ENCODE results near the gene DRGX.

Gene DRGX

DNA sequence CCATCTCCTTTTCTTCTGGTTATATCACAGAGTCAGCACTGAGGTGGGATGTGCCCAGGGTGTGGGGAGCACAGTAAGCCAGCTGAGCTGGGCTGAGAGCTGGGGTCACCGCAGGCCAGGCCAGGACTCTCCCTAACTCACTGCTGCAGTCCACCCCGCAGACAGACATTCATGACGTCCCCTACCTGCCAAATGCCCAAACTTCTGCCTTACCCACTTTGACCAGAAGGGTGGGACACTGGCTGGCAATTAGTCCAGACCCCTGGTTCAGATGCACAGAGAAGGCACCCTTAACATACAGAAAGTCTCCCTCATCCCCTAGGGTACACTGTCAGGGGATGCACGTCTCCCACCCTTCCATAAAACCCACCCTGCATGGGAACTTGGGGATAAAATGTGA lies 2.1 kb downstream of the DRGX start:
- Histone ChIP-seq H3K36me3 (ENCODE audit: insufficient read depth, low read length) (no peaks in the 10 kb centered on the region), H2AFZ (ENCODE audit: low read length, unreplicated experiment) (no peak overlapping the region), H3K4me3 (ENCODE audit: low read depth, low read length) (no peak overlapping the region), H3K79me2 (ENCODE audit: control insufficient read depth, insufficient read depth, low read length, unreplicated experiment) (no peaks in the 10 kb centered on the region), H3K27ac (ENCODE audit: low read depth, low read length) (no peak overlapping the region), H3K27me3 (ENCODE audit: insufficient read depth, low read length) (peaks cover 100% of the 10 kb centered on the region), H3K4me1 (ENCODE audit: control insufficient read depth, insufficient read depth, low read length, unreplicated experiment) (peaks cover 5% of the 10 kb centered on the region)

DNA sequence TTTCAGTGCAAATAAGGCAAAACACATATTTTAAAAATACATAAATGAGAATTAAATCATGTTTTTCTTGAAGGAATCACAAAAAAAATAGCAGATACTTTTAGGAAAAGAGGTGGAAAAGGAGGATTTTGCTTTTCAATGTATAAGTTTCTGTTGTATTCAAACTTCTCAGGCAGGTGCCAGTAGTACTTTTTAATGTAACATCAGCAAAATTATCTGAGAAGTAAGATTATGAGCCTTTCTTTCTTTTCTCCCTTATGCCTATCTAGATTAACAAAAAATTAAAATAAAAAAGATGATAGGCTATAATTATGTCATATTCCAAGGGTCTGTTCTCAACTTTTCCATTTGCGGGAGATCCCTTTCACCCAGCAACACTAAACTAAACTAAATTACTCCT lies 2.6 kb downstream of the DRGX start:
- H3K27me3 ChIP-seq (ENCODE audit: insufficient read depth, low read length), result peaks cover 98% of the 10 kb centered on the region

DNA sequence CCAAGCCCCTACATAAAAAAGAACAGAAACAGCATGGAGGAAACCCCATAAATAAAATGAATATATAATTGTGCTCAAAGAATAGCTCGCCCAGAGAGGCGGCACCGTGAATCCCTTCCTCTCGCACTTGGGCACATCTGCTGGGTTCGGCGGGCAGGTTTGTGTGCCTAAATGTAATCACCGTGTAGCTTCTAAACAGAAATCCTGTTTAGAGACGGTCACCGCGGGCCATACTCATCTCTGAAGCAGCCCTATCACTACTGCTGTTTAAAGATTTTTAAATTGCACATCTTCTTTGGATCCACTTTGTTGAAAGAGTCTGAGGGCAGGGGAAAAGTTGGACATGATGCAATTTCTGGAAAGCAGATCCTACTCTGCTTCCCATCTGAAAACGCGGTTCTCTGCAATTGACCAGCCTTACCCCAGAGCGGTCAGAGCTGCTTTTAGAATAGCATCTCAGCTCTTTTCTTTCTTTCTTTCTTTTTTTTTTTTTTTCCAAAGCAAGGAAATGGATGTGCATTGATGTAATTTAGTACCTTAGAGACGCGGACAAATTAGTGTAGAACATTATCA lies 6.4 kb downstream of the DRGX start:
- Histone ChIP-seq H3K27ac (ENCODE audit: low read depth, low read length) (no peak overlapping the region), H3K4me3 (ENCODE audit: low read depth, low read length) (no peak overlapping the region), H3K27me3 (ENCODE audit: insufficient read depth, low read length) (peaks cover 60% of the 10 kb centered on the region), H3K79me2 (ENCODE audit: control insufficient read depth, insufficient read depth, low read length, unreplicated experiment) (no peaks in the 10 kb centered on the region), H3K36me3 (ENCODE audit: insufficient read depth, low read length) (no peaks in the 10 kb centered on the region), H2AFZ (ENCODE audit: low read length, unreplicated experiment) (no peak overlapping the region), H3K4me1 (ENCODE audit: control insufficient read depth, insufficient read depth, low read length, unreplicated experiment) (peaks cover 12% of the 10 kb centered on the region)

More for the DNA sequence above, 2.6 kb downstream of the DRGX start:
- Histone ChIP-seq H2AFZ (ENCODE audit: low read length, unreplicated experiment) (no peak overlapping the region), H3K79me2 (ENCODE audit: control insufficient read depth, insufficient read depth, low read length, unreplicated experiment) (no peaks in the 10 kb centered on the region), H3K36me3 (ENCODE audit: insufficient read depth, low read length) (no peaks in the 10 kb centered on the region), H3K4me3 (ENCODE audit: low read depth, low read length) (no peak overlapping the region), H3K4me1 (ENCODE audit: control insufficient read depth, insufficient read depth, low read length, unreplicated experiment) (peaks cover 2% of the 10 kb centered on the region), H3K27ac (ENCODE audit: low read depth, low read length) (no peak overlapping the region)

DNA sequence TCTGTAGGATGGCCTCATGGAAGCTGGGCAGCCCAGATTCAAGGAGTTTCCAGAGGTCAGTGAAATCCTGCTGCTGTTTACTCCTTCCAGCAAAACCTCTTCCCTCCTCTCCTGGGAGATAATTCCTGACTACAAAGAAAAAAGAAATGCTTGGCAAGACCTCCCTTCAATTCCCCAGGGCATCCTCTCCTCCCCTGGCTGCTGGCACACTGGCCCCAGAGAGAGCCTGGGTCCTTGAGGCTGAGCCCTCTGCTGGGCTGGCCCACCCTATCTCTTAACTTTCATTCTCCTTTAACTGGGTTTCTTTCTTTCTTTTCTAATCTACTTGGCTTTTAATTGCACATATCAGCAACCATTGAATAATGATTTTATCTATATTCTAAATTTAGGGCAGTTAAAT lies 7.7 kb downstream of the DRGX start:
- Histone ChIP-seq H3K4me1 (ENCODE audit: control insufficient read depth, insufficient read depth, low read length, unreplicated experiment) (peaks cover 12% of the 10 kb centered on the region), H3K79me2 (ENCODE audit: control insufficient read depth, insufficient read depth, low read length, unreplicated experiment) (no peaks in the 10 kb centered on the region), H3K4me3 (ENCODE audit: low read depth, low read length) (no peak overlapping the region), H3K27me3 (ENCODE audit: insufficient read depth, low read length) (peaks cover 55% of the 10 kb centered on the region), H2AFZ (ENCODE audit: low read length, unreplicated experiment) (no peak overlapping the region), H3K27ac (ENCODE audit: low read depth, low read length) (no peak overlapping the region), H3K36me3 (ENCODE audit: insufficient read depth, low read length) (no peaks in the 10 kb centered on the region)

DNA sequence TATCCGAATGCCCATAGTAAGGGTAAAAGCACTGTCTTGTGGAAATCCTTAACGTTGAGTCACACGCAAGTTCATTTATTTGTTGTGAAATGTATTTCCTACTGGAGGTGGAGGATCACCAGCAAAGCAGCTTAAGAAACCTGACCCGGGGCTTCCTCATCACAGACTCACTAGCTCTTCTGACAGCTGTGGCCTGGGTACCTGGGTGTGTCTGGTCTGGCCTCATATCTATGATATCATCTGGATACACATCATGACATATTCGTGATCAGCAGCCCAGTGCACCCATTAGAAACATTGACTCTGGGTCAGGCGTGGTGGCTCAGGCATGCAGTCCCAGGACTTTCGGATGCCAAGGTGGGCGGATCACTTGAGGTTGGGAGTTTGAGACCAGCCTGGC lies 8.8 kb downstream of the DRGX start:
- peak overlapping the region; percentile 3; the same call in 1 of the 2 replicates for H3K27ac ChIP-seq (ENCODE audit: low read depth, low read length)

DNA sequence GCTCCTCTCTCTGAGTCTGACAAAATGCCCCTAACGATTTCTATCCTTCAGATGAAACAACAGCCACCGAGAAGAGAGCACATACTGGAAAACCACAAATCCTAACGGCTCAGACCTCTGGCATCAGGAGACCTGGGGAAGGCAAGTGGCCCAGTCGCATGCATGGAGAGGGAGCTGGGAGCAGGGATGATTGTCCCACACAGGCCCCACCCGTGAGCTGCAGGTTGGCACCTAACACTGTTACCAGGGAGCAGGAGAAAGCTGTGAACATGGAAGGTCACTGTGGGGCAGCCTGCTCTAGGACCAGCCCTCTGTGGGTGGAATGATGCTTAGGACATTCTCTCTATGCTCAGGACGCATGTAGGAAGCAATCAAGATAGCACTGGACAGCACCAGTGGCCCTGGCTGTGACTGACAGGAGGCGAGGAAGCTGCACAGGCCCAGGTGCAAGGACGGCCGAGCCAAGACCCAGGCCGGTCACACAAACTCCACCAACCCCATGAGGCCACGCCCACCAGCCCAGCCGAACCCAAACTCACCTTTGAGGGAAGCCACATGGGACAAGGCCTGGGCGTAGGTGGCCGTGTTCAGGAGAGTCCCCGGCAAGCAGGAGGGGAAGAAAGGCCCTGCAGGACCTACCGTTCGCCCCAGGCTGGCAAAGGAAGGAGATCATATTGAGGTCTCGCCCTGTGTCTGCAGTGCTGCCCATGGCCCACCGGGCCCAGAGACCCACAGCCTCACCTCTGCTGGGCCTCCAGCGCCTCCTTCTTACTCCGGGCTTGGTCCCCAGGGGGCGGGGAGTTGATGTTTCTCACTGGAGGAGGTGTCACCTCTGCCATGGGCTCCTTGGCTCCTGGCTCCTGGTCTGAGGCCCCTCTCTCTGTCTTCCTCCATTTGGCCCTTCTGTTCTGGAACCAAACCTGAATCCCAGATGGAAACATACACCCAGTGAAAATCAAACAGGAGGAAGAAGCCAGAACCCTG lies 9.7 kb downstream of the DRGX start:
- Histone ChIP-seq H3K27ac (ENCODE audit: low read depth, low read length) (peak overlapping the region; percentile 3; the same call in 1 of the 2 replicates), H3K4me1 (ENCODE audit: control insufficient read depth, insufficient read depth, low read length, unreplicated experiment) (peaks cover 12% of the 10 kb centered on the region), H3K27me3 (ENCODE audit: insufficient read depth, low read length) (peaks cover 52% of the 10 kb centered on the region), H3K79me2 (ENCODE audit: control insufficient read depth, insufficient read depth, low read length, unreplicated experiment) (no peaks in the 10 kb centered on the region), H2AFZ (ENCODE audit: low read length, unreplicated experiment) (no peak overlapping the region), H3K4me3 (ENCODE audit: low read depth, low read length) (no peak overlapping the region), H3K36me3 (ENCODE audit: insufficient read depth, low read length) (no peaks in the 10 kb centered on the region)

More for the DNA sequence above, 8.8 kb downstream of the DRGX start:
- H3K4me1 ChIP-seq (ENCODE audit: control insufficient read depth, insufficient read depth, low read length, unreplicated experiment), result peaks cover 12% of the 10 kb centered on the region
- peaks cover 53% of the 10 kb centered on the region for H3K27me3 ChIP-seq (ENCODE audit: insufficient read depth, low read length)
- H3K36me3 ChIP-seq (ENCODE audit: insufficient read depth, low read length), result no peaks in the 10 kb centered on the region
- H3K79me2 ChIP-seq (ENCODE audit: control insufficient read depth, insufficient read depth, low read length, unreplicated experiment), result no peaks in the 10 kb centered on the region
- H2AFZ ChIP-seq (ENCODE audit: low read length, unreplicated experiment), result no peak overlapping the region
- no peak overlapping the region for H3K4me3 ChIP-seq (ENCODE audit: low read depth, low read length)

DNA sequence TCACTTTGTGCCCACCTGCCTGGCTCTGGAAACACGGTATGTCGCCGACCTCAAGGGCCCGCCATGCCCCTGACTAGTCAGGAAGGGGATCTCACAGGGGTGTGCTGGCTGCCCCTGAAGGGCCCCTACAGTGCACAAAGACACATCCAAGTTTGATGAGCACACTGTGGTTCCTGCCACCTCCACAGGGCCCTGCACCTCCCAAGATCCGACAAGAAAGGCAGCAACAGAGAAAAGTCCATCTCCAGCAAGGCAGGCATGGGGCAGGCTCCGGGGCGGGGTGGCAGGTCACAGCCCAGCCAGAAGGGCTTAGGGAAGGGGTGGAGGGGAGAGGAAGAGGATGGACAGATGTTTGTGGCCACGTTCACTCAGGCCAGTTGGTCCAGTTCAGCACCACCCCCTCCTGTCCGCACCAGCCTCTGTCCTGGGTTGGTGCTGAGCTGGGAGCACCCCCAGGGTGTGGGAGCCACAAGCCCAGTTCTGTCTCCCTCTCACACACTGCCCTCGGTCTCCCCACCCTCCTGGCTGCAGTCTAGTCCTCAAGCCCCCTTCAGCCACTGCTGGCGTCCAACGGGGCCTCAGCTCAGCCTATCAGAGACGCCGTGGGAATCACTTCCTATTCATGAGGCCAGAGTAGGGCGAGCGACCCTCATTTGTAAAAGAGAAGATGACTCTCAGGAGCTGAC lies 11.5 kb downstream of the DRGX start:
- H3K27ac ChIP-seq (ENCODE audit: low read depth, low read length), result no peak overlapping the region
- H3K4me1 ChIP-seq (ENCODE audit: control insufficient read depth, insufficient read depth, low read length, unreplicated experiment), result peaks cover 12% of the 10 kb centered on the region
- H3K36me3 ChIP-seq (ENCODE audit: insufficient read depth, low read length), result no peaks in the 10 kb centered on the region
- no peak overlapping the region for H2AFZ ChIP-seq (ENCODE audit: low read length, unreplicated experiment)
- peaks cover 52% of the 10 kb centered on the region for H3K27me3 ChIP-seq (ENCODE audit: insufficient read depth, low read length)
- no peak overlapping the region for H3K4me3 ChIP-seq (ENCODE audit: low read depth, low read length)
- H3K79me2 ChIP-seq (ENCODE audit: control insufficient read depth, insufficient read depth, low read length, unreplicated experiment), result no peaks in the 10 kb centered on the region

DNA sequence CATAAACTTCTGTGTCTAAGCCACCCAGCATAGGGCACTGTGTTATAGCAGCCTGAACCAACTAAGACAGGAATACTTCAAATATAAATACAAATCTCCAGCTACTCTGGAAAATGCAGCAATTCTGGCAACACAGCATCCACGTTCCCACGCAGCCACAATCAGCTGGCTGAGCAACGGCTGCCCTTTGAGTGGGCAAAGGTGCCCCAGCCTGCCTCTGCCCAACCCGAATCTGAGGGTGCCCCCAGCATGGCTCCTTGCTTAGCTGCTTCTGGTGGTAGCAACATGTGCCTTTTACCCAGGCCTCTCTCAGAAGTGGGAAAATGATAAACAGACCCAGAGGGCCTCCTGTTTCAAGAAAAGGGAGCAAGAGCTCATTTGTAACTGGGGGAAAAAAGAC lies 12.0 kb downstream of the DRGX start:
- Histone ChIP-seq H3K79me2 (ENCODE audit: control insufficient read depth, insufficient read depth, low read length, unreplicated experiment) (no peaks in the 10 kb centered on the region), H3K36me3 (ENCODE audit: insufficient read depth, low read length) (no peaks in the 10 kb centered on the region), H3K27ac (ENCODE audit: low read depth, low read length) (no peak overlapping the region), H3K4me1 (ENCODE audit: control insufficient read depth, insufficient read depth, low read length, unreplicated experiment) (peaks cover 12% of the 10 kb centered on the region), H2AFZ (ENCODE audit: low read length, unreplicated experiment) (no peak overlapping the region), H3K4me3 (ENCODE audit: low read depth, low read length) (no peak overlapping the region), H3K27me3 (ENCODE audit: insufficient read depth, low read length) (peaks cover 48% of the 10 kb centered on the region)

DNA sequence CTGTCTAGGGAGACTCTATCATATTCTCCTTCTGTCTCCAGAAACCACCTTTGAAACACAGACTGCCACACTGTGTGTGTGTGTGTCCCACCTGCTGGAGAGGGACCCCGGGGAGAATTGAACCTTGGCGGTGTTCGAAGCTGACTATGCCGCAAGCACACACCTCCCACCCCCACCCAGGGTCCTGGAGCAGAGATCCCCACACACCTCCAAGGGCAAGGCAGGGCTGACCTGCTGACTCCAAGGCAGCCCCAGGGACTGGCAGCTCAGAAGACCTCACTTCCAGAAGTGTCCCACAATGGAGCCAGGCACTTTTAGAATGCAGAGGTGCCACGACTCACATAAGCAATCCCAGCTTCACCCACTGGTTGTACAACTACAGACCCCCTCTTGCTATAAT lies 13.1 kb downstream of the DRGX start:
- H3K4me1 ChIP-seq (ENCODE audit: control insufficient read depth, insufficient read depth, low read length, unreplicated experiment), result peaks cover 12% of the 10 kb centered on the region
- no peak overlapping the region for H3K27ac ChIP-seq (ENCODE audit: low read depth, low read length)
- H3K79me2 ChIP-seq (ENCODE audit: control insufficient read depth, insufficient read depth, low read length, unreplicated experiment), result no peaks in the 10 kb centered on the region
- no peak overlapping the region for H3K4me3 ChIP-seq (ENCODE audit: low read depth, low read length)
- peaks cover 45% of the 10 kb centered on the region for H3K27me3 ChIP-seq (ENCODE audit: insufficient read depth, low read length)
- H3K36me3 ChIP-seq (ENCODE audit: insufficient read depth, low read length), result no peaks in the 10 kb centered on the region
- H2AFZ ChIP-seq (ENCODE audit: low read length, unreplicated experiment), result no peak overlapping the region

DNA sequence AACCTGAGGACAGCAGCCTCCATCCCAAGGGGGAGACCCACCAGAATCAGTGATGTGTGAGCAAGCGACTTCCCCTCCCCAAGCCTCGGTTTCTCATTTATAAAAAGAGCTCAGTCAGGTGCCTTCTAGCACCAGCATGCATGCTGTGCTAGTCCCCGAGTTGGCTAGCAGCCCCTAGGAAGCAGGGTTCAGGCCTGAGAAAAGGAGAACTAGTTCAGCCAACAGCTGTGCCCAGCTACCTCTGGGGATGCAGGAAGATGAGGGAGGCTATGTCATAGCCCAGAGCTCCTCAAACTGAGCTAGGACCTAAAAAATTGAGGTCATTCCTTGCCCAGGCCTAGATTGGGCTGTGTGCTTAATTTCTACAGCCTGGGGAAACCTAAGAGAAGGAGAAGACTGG lies 13.7 kb downstream of the DRGX start:
- H3K4me3 ChIP-seq (ENCODE audit: low read depth, low read length), result no peak overlapping the region
- no peaks in the 10 kb centered on the region for H3K79me2 ChIP-seq (ENCODE audit: control insufficient read depth, insufficient read depth, low read length, unreplicated experiment)
- H3K36me3 ChIP-seq (ENCODE audit: insufficient read depth, low read length), result no peaks in the 10 kb centered on the region
- peaks cover 10% of the 10 kb centered on the region for H3K4me1 ChIP-seq (ENCODE audit: control insufficient read depth, insufficient read depth, low read length, unreplicated experiment)
- H3K27me3 ChIP-seq (ENCODE audit: insufficient read depth, low read length), result peaks cover 51% of the 10 kb centered on the region
- no peak overlapping the region for H3K27ac ChIP-seq (ENCODE audit: low read depth, low read length)
- H2AFZ ChIP-seq (ENCODE audit: low read length, unreplicated experiment), result no peak overlapping the region
